GM12801 (cell line): Measurements from ENCODE around the gene PSMD2.

Experiments used
- TF ChIP-seq, protein P1 (sequence below): IDR thresholded peaks from one replicate; pipeline ENCODE4 v1.5.1; 2011; ENCODE audit warnings: control low read depth; ENCODE audit not compliant: insufficient read length; ENCODE audit errors: extremely low read depth

The PSMD2 gene

DNA sequence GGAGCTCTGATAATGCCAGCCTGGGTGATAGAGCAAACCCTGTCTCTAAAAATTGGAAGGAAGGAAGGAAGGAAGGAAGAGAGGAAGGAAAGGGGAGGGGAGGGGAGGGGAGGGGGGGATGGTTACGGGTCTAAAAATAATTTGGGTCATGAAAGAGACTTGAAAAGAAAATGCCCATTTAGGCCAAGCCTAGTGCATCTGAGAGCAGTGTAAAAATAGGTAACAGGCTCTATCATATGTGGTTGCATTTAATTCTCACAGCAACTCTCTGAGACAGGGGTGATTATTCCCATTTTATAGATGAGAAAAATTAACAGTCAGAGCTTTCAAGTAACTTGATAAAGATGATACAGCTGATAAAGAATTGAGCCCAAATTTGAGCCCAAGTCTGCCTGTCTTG lies 26.8 kb upstream of the PSMD2 start:
- TF ChIP-seq, protein P1, sequence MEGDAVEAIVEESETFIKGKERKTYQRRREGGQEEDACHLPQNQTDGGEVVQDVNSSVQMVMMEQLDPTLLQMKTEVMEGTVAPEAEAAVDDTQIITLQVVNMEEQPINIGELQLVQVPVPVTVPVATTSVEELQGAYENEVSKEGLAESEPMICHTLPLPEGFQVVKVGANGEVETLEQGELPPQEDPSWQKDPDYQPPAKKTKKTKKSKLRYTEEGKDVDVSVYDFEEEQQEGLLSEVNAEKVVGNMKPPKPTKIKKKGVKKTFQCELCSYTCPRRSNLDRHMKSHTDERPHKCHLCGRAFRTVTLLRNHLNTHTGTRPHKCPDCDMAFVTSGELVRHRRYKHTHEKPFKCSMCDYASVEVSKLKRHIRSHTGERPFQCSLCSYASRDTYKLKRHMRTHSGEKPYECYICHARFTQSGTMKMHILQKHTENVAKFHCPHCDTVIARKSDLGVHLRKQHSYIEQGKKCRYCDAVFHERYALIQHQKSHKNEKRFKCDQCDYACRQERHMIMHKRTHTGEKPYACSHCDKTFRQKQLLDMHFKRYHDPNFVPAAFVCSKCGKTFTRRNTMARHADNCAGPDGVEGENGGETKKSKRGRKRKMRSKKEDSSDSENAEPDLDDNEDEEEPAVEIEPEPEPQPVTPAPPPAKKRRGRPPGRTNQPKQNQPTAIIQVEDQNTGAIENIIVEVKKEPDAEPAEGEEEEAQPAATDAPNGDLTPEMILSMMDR, result no peak

DNA sequence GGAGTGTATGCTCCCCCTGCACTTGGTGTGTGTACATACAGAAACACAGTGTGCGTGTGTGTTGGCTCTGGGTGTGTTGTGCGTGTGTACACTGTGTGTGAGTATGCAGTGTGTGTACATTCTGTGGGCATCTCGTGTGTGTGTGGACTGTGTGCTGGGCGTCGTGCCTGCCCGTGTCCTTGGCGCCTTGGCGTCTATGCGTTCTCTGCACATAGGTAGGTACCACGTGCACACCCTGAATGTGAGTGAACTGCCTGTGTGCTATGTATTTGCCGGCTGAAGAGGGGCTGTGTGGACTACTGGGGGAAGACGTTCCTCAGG lies 23.7 kb upstream of the PSMD2 start:
- TF ChIP-seq, protein P1, result no peak

DNA sequence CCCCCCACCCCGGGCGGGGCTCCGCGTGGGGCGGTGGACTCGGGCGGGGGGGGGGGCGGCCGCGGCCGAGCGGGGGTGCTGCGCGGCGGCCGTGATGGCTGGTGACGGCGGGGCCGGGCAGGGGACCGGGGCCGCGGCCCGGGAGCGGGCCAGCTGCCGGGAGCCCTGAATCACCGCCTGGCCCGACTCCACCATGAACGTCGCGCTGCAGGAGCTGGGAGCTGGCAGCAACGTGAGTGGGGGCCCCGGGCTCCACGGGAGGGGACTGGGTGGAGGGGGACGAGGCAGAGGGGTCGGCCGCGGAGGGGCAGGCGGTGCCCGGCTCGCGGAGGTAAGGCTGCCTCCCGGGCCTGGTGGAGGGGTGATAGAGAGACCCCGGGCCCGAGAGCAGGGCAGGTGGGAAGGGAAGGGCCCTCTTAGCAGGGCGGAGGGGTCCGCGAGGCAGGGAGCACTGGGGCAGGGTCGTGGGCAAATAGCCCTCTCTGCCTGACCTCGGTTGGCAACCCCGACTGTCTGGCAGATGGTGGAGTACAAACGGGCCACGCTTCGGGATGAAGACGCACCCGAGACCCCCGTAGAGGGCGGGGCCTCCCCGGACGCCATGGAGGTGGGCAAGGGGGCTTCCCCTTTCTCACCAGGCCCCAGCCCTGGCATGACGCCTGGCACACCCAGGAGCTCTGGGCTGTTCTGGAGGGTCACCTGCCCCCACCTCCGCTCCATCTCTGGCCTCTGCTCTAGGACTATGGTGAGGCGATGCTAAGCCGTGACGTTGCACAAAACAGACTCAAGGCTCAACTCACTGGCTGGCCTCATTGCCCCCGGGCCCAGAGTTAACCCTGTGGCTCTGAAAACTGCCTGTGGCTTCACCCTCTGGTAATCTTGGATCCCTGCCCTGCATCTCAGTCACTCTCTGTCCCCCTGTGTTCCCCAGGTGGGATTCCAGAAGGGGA lies 22.8 kb upstream of the PSMD2 start, which contains the start of gene ECE2:
ECE2 (plus strand) TSS at position 62 of the 950 bp plus-strand sequence; CDS start at position 194, 132 bp downstream.
- TF ChIP-seq, protein P1, result no peak

DNA sequence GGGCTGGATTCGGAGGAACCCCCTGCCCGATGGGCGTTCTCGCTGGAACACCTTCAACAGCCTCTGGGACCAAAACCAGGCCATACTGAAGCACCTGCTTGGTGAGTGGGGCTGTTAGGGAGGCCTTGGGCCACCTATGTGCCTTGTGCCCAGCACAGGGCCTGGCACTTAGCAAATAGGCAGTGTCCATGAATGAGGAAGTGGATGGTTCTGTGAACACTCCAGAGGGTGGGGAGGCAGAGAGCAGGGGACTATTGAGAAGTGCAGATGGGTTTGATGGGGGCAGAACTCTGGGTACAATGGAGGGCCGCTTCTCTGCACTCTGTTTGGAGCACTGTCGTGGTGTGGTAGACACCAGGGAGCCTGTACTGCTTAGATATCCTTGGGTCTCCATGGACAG lies 21.7 kb upstream of the PSMD2 start:
- TF ChIP-seq, protein P1, result no peak

DNA sequence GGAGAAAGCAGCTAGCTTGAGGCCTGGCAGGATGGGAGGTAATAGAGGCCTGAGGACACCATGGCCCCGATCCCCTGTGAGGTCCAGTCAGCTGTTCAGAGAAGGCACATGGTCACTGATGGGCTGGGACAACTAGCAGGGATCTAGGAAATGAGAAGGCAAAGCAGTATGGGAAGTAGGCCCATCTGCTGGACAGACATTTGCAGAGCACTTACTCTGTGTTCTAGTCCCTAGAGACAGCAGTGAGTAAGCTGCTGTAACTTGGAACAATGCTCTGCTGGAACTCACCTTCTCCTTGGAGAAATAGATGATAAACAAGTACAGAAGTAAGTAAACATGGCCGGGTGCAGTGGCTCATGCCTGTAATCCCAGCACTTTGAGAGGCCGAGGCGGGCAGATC lies 16.1 kb upstream of the PSMD2 start:
- TF ChIP-seq, protein P1, result no peak

DNA sequence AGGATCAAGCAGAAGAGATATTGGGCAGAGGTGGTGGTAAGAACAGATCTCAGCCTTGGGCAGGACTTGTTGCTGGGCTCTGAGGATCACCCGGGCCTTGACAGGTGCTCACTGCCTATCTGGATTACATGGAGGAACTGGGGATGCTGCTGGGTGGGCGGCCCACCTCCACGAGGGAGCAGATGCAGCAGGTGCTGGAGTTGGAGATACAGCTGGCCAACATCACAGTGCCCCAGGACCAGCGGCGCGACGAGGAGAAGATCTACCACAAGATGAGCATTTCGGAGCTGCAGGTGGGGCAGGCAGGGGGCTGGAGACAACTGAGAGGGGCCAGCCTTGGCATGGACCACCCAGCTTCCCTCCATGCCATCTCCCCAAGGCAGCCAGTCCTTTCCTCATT lies 15.4 kb upstream of the PSMD2 start:
- TF ChIP-seq, protein P1, result no peak

DNA sequence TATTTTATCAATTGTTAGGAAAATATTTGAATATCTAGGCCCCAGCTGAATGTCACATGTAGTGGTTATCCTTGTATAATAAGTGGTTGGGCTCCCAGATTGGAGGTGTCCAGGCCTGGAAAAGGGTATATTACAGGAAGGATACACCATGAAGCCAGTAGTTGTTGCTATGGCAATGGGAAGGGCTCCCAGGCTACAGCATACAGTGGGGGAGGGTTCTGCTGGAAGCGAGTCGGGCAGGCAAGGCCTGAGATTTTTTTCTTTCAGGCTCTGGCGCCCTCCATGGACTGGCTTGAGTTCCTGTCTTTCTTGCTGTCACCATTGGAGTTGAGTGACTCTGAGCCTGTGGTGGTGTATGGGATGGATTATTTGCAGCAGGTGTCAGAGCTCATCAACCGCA lies 14.3 kb upstream of the PSMD2 start:
- TF ChIP-seq, protein P1, result no peak
